ENCODE measurements around the gene DIAPH2.

Gene DIAPH2

DNA sequence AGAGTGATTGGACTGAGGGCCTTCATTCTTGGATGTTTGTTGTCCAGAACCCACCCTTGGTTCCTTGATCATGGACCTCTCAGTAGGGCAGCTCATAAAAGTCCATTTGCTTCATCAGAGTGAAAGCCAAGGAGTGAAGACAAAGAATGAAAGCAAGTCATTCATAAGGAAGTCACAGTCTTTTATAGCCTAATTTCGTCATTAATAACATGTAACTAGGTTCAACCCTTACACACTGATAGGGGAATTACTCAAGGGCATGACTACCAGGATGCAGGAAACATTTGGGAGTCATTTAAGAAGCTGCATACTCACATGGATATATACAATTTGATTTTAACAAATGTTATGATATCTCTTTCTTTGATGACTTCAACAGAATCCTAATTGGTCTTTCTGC is 294.3 kb downstream of the DIAPH2 start:
- DNase-seq (ENCODE audit: low read depth in 2 of 2), result no peak

DNA sequence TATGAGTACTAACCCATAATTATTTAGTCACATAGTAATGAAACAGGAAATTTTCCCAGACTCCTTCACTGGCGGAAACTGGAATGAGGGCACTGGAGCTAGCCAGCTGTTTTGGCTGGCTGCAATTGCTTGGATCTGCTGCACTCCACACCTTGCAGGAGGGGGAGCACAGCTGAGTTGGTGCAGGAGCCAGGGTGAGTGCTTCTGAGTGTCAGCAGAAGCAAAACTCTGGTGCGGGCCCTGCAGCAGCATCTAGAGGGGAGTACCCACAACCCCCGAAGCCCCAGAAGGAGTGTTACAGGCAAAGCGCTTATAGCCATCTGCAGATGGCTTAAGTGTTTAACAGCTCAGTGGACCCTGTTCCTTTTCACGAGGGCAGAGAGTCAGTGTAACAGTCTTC is 295.1 kb downstream of the DIAPH2 start:
- DNase-seq (ENCODE audit: low read depth in 2 of 2), result no peak

DNA sequence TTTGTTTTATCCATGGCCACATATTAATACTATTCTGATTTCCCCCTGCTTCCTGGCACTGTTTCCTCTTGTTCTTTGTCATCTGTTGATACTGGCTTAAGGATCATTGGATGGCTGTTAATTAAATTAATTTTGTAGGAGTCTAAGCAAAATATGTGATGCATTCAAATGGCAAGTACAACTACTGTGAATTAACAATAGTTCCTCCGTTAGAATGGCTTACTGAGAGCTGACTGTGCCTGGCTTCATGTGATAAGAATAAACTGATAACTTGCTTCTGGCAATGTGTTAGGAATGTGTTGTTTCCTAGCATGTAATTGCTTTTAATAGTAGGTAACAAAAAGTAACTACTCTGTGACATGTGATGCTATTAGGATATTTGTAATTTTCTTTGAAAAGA is 297.5 kb downstream of the DIAPH2 start:
- DNase-seq (ENCODE audit: low read depth in 2 of 2), result no peak

DNA sequence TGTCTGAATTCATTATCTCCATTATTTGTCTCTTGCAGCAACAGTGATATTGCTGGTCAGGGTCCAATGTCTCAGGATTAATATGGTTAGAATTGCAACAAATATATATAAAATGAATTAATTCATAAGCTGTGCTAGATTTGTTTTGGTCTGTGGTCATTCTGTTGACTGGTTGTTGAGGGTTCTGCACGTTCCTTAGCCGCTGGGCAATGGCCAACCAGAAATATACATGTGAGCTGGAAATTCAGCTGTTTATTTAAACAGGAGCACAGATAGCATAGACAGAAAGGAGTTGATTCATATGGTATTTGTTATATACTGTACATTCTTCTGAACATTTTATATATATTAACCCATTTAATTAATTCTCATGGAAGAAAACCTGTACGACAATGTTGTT is 299.9 kb downstream of the DIAPH2 start:
- DNase-seq (ENCODE audit: low read depth in 2 of 2), result no peak

DNA sequence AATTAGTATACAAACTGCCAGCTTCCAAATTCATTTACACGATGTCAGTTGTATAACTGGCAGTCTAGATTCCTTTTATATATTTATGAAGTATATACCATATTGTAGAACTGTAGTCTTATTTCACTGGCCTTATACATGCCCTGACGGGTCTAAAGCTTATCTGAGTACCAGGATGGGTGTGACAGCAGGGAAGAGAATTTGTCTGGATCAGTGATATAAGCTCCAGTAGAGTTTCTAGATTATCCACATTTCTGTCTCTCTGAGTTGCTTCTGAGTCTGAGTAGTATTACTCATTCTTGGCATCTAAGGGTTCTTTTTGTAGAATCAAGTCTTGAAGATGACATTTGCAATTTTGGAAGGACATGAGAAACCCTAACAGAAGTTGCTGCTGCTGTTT is 300.4 kb downstream of the DIAPH2 start:
- DNase-seq (ENCODE audit: low read depth in 2 of 2), result no peak

DNA sequence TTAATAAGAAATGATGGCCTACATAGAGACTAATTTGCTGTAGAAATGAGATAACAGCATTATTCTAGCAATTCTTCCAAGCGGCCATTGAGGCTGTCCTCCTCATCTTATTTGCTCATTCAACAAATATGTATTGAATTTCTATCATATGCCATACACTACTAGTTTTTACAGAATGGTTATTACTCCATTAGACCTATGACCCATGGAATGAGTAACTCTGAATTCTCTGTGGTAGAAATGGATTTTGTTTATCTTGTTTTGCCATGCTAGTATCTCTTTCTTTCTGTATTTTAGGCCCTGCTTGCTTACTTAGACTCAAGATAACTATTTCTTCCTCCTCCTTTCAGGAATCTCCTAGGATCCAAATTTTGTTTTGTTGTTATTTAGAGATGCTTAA is 302.6 kb downstream of the DIAPH2 start:
- DNase-seq (ENCODE audit: low read depth in 2 of 2), result no peak

DNA sequence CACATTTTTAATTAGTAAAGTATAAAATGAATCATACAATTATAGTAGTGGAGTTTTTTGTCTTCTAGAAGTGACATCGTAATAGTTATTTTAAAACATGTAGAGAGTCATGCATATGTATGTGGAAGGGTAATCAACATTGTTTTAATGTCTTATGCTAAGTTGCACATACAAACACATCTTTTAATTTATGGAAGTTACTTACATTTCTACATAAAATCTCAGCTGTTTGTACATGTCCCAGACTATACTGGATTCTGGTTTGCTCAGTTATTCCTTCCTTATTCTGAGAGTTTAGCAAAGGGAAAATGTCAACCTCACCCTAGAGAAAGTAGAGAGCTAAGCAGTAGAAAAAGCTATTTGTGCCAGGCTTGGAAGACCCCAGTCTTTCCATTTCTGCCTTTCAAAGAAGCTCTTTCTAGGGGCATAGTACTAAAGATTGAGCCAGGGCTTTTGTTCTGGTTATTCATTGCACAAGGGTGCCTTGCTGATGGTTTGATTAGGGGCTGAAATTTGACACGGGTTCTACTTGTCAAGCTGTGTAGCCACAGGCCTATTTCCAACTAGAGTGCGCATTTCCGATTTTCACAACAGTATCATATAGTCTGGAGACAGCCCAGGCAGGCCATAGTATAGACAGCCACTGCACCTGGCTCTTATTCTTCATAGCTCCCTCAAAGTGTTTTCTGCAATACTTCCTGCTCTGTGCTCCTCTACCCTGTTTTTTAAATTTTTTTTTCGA is 305.4 kb downstream of the DIAPH2 start:
- DNase-seq (ENCODE audit: low read depth in 2 of 2), result no peak

DNA sequence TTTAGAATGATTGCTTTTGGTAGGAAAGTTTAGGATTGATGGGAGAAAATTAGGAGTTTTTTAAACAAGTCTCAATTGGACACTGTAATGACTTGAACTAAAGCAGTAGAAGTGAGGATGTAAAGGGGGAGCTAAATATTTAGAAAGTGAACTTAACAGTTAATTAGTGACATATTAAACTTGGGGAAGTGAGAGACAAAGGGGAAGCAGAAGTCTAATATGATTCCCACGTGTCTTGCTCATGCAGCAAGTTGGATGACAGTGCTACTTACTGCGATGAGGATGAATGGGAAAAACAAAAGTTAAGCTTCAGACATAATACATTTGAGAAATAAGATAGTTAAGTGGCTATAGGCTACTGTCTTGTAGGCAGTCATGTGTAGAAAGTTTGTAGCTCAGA is 309.5 kb downstream of the DIAPH2 start:
- DNase-seq (ENCODE audit: low read depth in 2 of 2), result no peak

DNA sequence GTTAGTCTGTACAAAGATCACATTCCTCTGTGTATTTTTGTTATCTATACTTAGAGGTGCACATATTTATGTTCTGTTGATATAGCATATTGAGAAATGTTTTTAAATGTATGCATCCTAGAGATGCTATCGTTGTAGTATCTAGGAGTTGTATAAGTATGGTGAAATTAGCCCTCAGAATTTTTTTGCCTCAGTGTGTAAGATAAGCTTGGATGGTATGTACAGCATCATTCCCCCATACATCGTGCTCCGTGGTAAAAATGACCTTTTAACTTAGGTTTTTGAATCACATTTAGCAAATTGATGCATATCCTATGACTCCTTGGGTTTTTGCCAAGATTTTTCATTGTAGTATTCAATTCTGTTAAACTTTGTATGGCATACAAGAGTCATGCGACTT is 312.6 kb downstream of the DIAPH2 start:
- DNase-seq (ENCODE audit: low read depth in 2 of 2), result no peak

DNA sequence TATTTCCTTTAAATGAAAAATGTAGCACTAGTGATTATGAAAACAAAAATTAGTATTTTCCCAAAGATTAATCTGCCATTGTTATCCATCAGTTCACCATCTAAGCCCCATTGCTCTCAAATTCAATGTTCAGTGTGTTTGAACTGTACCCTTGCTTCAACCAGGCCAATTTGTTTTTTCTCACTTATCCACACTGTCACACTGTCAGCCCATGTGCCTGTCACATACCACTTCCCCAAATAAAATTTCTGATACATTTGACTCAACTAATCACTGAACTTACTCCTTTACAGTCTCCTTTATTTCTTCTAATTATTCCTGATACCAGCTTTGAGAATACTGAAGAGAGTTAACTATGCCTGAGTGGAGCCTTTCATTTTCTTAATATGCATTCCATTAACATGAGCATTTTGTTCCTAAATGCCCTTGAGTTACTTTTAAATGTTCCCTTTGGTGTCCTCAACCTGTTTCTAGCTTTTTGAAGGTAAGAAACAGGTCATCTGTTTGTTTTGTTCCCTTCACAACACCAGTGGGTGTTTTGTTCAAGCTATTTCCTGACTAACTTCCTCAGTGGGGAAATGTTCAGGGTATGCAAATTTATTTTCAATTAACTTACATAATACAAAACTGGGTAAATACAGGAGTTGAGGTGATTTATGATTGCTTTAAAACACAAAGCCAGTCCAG is 316.2 kb downstream of the DIAPH2 start:
- DNase-seq (ENCODE audit: low read depth in 2 of 2), result no peak

DNA sequence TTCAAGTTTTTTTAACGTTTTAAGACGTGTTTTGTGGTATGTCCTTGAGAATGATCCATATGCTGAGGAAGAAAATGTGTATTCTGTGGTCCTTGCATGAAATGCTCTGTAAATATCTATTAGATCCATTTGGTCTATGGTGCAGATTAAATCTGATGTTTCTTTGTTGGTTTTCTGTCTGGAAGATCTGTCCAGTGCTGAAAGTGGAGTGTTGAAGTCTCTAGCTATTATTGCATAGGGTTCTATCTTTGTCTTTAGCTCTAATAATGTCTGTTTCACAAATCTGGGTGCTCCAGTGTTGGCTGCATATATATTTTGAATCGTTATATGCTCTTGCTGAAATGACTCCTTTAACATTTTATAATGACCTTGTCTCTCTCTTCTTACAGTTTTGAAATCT is 321.5 kb downstream of the DIAPH2 start:
- no peak for DNase-seq (ENCODE audit: low read depth in 2 of 2)

DNA sequence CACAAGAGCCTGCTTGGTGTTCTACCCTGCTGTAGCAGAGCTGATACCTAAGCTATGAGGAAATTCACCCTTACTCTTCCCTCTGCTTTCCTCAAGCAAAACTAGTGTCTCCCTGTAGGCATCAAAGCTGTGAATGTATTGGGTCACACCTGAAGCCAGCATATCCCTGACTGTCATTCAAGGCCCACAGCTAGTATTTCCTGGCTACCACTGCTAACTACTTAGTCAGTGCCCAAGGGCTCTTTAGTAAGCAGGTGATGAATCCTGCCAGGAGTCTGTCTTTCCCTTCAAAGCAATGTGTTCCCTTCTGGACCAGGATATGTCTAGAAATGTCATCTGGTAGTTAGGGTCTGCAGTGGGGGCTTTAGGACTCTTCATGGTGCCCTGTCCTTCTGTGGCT is 324.7 kb downstream of the DIAPH2 start:
- no peak for DNase-seq (ENCODE audit: low read depth in 2 of 2)

DNA sequence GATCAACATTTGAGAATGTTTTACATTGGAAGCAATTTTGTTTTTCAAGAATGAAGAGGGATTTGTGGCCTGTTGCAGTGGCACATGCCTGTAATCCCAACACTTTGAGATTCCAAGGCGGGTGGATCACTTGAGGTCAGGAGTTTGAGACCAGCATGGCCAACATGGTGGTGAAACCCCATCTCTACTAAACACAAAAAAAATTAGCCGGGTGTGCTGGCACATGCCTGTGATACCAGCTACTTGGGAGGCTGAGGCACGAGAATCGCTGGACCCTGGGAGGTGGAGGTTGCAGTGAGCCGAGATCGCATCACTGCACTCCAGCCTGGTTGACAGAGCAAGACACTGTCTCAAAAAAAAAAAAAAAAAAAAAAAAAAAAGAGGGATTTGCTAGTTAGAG is 326.9 kb downstream of the DIAPH2 start:
- no peak for DNase-seq (ENCODE audit: low read depth in 2 of 2)

DNA sequence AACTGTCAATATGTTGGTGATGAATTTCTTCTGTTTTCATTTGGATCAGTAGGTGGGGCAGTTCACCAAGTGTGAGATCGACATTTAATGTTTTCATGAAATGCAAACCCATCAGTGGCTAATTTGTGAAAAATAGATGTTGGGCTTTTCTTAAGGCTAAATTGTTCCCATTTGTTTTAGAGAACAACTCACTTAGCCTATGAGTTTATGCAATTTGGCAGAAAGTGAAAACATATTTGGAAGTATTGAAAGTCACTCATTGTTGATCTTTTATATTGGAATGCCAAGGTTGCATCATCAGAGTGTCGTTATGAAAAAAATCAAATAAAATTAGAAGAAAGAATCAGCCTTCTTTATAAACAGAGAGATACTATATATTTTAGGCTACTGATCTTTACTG is 331.5 kb downstream of the DIAPH2 start:
- no peak for DNase-seq (ENCODE audit: low read depth in 2 of 2)

DNA sequence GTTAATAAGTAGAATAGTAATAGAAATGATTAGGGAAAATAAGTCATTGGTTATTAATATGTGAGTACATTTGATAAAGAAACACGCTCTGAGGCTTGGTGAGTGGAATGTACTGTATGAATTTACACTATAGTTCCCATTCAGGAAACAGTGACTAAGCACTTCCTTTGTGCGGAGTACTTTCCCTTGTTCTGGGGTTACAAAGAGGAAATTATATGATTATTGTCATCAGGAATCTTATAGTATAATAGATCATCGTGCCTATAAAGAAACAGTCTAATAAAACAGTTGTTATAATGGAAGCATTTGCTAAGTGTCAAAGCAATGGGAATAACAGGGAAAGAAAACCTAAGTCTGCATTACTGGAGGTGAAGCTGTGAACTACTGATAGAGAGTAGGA is 337.0 kb downstream of the DIAPH2 start:
- DNase-seq (ENCODE audit: low read depth in 2 of 2), result no peak

DNA sequence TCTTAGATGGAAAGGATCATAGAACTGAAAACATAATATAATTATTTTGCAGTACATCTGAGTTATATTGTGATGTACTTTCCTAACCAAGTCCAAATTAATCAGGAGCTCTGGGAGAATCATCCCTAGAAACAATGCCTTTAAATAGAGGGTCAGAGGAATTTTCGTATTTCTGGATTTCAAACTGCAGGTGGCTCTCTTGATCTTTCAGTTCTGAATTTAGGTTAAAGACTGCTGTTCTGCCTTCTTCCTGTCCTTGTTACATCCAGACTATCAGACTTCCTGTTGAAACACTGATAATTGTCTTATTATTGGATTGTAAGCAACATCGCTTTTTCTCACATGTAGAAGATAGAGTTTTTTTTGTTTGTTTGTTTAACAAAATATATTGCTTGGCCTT is 341.8 kb downstream of the DIAPH2 start:
- no peak for DNase-seq (ENCODE audit: low read depth in 2 of 2)

DNA sequence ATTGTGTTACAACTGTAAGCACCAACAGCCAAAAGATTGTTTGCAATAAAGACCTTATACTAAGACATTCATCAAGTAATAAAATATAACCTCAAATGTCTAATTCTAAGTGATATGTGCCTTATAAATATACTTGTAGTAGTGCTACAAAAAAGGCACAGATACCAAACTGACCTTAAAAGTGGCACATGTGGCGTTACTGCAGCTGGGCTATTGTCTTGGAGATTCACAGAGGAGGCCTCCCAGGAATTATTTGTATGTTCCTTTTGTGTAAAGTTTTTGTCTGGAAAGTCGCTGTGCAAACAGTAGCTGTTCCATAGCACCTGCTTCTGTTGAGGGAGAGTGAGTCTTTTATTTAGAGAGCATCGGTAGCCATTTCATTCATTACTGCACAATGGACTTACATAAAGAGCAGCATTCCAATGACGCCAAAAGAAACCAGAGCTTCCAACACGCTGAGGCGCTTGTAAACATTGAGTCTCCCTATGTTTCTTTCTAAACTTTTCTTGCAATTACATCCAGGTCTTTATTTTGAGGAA is 342.8 kb downstream of the DIAPH2 start:
- DNase-seq (ENCODE audit: low read depth in 2 of 2), result no peak

DNA sequence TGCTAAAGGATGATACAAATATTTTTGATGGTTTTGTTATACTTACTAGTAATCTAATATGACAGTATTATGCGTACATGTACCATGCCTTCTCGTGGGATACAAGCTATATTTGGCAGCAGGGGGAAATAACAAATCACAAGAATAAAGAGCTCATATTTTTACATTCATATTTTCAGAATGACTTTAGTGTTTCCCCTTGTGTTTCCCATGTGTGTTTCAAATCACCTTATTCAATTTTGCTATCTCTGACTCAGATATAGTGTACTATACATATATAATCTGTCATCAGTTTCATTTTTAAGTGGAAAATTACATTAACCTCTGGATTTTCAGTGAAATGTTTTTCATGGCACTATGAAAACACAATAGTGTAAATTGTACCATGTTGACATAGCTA is 345.8 kb downstream of the DIAPH2 start:
- no peak for DNase-seq (ENCODE audit: low read depth in 2 of 2)

DNA sequence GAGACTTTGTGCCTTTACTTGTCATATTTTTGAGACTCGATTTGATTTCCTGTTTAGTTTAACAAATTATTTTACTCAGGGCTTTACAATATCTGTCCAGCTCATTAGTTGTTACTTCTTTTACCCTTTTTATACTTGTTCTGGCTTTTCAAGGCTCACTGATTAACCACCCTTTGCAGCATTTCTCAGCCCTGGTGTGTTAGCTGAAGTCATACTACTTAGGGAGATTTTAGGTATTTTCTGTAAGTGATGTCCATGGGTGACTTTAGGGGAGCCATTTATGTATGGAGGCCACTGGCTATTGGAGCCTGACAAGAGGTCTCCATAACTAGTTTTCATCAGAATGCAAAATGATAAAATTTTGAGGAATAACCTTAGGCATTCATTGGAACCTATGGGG is 346.3 kb downstream of the DIAPH2 start:
- DNase-seq (ENCODE audit: low read depth in 2 of 2), result no peak

DNA sequence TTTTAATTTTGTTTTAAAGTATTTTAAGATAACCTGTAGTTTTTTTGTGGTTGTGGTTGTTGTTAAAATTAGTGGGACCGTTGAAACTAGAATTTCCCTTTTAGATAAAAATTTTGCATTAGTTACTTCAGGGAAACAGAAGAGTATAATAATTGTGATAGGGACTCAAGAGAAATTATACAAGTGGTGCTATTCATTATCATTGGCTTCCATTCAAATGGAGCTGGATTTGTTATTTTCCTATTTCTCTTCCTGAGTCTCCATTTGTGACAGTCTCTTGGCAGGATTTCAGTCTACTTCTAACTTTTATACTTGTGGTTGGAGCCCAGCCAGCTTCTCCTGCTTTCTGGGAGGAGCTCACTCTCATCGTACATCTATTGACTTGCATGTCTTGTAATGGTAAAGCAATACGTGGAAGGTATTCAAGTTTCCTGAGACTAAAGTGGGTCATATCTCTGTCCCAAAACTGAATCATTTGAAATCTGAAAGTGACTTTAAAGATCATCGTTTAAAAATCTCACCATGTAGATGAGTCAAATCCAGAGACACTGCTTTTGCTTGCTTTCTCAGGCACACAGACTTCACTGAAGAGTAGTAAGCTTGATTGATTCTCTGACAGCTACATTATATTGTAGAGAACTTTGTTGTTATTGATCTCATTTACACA is 354.9 kb downstream of the DIAPH2 start:
- no peak for DNase-seq (ENCODE audit: low read depth in 2 of 2)

DNA sequence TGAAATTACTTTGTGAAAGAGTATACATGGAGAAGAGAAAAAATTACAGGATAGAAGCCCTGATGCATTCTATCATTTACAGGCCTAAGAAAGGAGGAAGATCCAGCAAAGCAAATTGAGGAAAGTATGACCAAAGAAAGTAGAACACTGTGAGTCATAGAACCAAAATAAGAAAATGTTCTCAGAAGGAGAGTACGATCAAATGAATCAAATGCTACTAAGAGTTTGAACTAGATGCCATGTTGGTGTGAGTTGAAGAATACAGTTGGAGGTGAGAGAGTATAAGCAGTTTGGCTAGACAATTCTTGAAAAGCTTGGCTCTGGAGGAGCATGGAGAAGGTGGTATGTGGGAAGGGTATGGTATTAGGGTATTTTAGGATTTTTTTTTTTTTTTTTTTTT is 360.8 kb downstream of the DIAPH2 start:
- no peak for DNase-seq (ENCODE audit: low read depth in 2 of 2)

DNA sequence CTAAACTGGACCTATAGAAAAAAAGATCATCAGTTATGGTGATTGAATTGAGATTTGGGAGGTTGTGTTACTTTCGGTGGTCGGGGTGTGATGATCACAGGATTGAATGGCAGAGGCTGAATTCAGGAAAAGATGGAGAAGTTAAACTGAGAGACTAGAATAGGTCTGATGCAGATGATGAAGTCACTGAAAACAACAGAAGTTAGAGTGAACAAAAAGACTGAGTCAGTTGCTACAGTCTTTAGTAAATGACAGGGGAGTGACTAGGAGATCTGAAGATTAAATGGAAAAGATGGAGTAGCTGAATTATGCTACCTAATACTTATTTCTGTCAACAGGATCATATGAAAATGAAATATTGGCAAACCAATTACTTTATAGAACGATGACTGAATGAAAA is 362.2 kb downstream of the DIAPH2 start:
- no peak for DNase-seq (ENCODE audit: low read depth in 2 of 2)

DNA sequence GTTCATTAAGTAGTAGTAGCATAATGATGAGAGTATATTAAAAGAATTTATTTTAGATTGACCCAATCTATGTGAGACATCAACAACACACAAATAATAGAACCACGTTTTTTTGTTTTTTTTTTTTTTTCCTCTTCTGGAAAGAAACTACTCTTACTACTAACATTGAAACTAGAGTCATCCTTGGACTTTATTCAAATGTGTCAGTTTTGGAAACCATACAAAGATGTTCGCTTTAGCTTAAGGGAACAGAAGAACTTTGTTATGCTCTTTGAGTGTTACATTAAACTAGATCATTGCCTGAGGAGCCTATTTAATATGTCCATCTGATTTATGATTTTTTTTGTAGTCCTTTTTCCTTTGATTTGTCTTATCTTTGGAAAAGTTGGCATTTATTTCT is 365.8 kb downstream of the DIAPH2 start:
- no peak for DNase-seq (ENCODE audit: low read depth in 2 of 2)

All from activated CD8-positive, alpha-beta memory T cell treated with anti-CD3 and anti-CD28 coated beads for 4 hours (primary cell).